Parietal lobe (tissue), 2 donors: Measurements from ENCODE around the gene RIIAD1. TPM values are rescaled to one million over a fixed set of nuclear protein-coding genes. Genes with fewer than 3 reads are reported as not detected.

ENCODE experiments used
- small RNA-seq: library from RNA; depleted of rRNA; stranded (forward); fragments of <200 nt; gene quantifications from one replicate; pipeline ENCODE3, GENCODE V24; 2014; ENCODE audit warnings: low replicate concordance
- total RNA-seq: library from RNA; depleted of rRNA; stranded (reverse); fragments of >200 nt; gene quantifications from one replicate; pipeline ENCODE4 v1.2.3, GENCODE V29; 2014

Gene RIIAD1
- 8.8 TPM for total RNA-seq

DNA sequence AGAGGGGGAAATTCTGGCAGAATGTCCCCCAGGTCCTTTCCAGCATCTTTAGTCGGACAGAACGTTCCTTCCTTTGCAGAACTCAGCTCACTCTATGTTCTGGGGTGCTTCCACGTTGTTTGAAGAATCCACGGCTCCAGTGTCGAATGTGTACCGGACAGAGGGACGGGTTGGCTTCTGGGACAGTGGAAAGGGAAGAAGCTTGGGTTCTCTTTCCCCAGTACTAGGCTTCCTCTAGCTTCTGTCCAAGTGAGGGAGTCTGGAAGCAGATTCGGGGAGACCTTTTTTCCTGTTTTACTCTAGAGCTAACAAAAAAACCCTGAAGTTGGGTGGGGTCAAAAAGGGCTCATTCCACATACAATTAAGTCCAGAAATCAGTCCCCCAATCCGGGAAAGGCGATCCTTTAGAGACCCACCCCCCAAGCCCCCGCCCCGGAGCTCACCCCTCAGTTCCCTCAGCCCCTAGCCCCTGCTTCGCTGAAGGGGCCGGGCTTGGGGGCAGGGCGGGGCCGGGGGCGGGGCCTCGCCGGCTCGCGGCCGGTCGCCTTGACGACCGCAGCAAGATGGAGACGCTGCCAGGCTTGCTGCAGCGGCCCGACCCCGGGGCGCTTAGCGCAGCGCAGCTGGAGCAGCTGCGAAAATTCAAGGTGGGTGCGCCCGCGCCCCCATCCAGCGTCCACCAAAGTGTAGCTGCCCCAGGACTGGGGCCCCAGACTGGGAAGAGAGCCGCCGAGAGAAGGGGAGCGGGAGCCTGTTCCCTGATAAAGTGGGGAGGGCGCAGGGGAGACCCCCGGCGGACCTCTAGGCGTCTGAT lies at the start of gene RIIAD1:
RIIAD1 (plus strand) TSS at position 549 of the 814 bp plus-strand sequence; CDS start at position 564, 15 bp downstream.

DNA sequence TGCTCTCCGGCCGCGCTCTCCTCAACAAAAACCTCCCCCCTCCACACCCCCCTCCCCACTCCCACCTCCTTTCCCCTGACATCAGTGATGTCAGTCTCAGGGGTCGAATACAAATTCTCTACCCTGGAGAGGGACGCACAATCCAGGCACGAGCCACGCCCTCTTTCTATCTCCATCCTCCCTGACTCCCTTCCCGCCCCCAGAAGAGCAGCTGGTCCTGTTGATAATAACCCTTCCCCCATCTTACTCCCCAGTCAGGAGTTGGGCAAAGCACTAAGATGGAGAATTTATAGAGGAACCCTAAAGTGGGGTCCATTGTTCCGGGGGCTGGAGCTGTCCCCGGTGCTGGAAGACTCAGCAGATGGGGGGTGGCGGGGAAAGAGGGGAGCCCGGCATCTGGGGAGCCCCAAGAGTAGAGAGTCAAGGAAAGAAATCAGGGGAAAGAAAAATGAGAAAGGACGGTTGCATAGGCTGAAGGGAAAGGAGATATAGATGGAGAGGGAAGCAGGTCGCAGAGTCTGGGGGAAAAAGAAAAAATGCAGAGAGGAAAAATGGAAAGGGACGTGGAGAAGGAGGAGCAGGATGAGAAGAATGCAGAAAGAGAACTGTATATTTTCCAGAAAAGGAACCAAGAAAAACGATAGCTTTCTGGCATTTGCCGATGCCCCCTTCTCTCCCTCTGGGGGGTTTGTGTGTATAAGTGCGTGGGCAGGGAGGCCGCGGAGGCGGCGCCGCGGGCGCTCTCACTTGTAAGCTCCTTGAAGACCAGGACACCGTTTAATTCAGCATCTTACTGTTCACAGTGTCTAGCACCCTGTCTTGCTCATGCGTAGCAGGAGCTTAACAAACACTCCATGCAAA lies 4.3 kb upstream of the RIIAD1 start, which contains the start of gene CELF3:
CELF3 (minus strand) TSS at position 33 of the 861 bp plus-strand sequence. CDS start 783 bp downstream, outside the sequence.

DNA sequence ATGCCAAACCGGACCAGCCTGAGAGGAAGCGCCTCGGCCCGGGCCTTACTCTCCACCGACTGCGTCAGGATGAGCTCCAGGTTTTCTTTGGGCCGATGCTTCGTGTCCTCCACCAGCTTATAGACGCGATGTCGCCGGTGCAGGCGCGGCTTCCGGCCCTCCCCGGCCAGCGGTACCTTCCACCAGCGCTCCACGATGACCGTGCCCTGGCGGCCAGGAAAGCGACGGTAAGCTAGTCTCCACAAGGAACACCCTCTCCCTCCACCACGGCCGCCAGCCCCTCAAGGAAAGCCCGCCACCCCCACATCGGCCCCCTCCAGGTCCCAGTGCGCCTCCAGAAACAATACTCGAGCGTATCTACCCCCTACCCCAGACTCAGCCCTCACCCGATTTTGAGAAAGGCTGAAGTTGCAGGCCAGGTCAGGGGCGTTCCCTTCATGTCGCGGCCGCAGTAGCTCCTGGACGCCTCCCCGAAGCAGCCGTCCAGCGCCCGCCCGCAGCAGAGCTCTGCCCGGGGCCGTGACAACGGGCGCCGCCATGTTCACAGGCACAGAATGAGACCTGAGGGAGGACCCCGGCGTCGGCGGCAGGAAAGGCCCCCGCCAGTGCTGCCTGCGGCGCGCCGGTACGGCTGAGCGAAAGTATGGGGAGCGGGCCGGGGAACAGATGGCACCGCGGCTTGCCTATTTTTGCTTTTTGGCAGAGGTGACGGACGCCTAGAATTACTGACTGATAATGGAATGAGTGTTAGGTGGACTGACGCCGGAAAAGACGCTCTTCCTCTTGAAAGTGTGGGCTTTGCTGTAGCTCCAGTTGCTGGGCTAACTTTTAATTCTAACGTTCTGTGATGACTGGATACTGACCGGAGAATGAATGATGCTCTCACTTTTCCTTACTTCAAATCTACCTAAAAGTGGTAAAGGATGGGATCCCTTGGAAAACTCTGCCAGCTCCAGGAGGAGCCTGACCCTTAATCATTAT lies 41.9 kb downstream of the RIIAD1 start, which contains the start of gene MRPL9:
MRPL9 (minus strand) TSS at position 556 of the 981 bp plus-strand sequence; CDS start at position 539, 17 bp downstream.

Small RNAs within 50 kb of the gene (small RNA-seq; reads per million reads assigned to genes)
- gene RNU6-662P = not detected

Other genes with a start within 250 kb of the RIIAD1 start
- gene CGN, start 210.1 kb upstream of the RIIAD1 start, total RNA-seq = 5.0 TPM
- 5.9 TPM for gene TUFT1, start 181.2 kb upstream of the RIIAD1 start, total RNA-seq
- 117 TPM for gene SNX27, start 109.5 kb upstream of the RIIAD1 start, total RNA-seq
- 71.4 TPM for gene CELF3, start 4.7 kb upstream of the RIIAD1 start, total RNA-seq
- 55.4 TPM for gene MRPL9, start 42.0 kb downstream of the RIIAD1 start, total RNA-seq
- 28.2 TPM for gene TDRKH, start 69.0 kb downstream of the RIIAD1 start, total RNA-seq
- not detected for gene LINGO4, start 83.9 kb downstream of the RIIAD1 start, total RNA-seq
- not detected for gene RORC, start 110.3 kb downstream of the RIIAD1 start, total RNA-seq
- not detected for gene C2CD4D, start 118.3 kb downstream of the RIIAD1 start, total RNA-seq
- not detected for gene THEM5, start 132.2 kb downstream of the RIIAD1 start, total RNA-seq
- 7.2 TPM for gene THEM4, start 188.0 kb downstream of the RIIAD1 start, total RNA-seq